Loucy (cell line): ENCODE measurements around the gene SSBP3.

Source experiments
- H2AFZ ChIP-seq: fragments of 200-600 bp; sonication (generic); 2 replicates; pipeline ENCODE4 v1.6.0; 2016; ENCODE audit warnings: antibody characterized with exemption, mild to moderate bottlenecking, low read length, moderate library complexity
- H3F3A ChIP-seq: fragments of 200-600 bp; 2 replicates; pipeline ENCODE4 v1.6.0; 2016; ENCODE audit warnings: antibody characterized with exemption, low read depth, mild to moderate bottlenecking
- H3K27me3 ChIP-seq: fragments of 200-600 bp; sonication (generic); 2 replicates; pipeline ENCODE4 v1.6.1; 2014; ENCODE audit warnings: low read length, mild to moderate bottlenecking; ENCODE audit not compliant: insufficient read depth, poor library complexity, severe bottlenecking
- H3K36me3 ChIP-seq: fragments of 200-600 bp; sonication (generic); 2 replicates; pipeline ENCODE4 v1.6.1; 2016; ENCODE audit warnings: low read length; ENCODE audit not compliant: insufficient read depth
- H3K4me1 ChIP-seq: fragments of 200-600 bp; sonication (generic); 2 replicates; pipeline ENCODE4 v1.5.1; 2014; ENCODE audit warnings: low read length, mild to moderate bottlenecking; ENCODE audit not compliant: insufficient read depth, poor library complexity, severe bottlenecking
- H3K4me2 ChIP-seq: fragments of 200-600 bp; sonication (generic); 2 replicates; pipeline ENCODE4 v1.6.0; 2014; ENCODE audit warnings: antibody characterized with exemption, low read length, low read depth, mild to moderate bottlenecking; ENCODE audit not compliant: poor library complexity, severe bottlenecking
- H3K4me3 ChIP-seq: fragments of 200-600 bp; sonication (generic); 2 replicates; pipeline ENCODE4 v1.5.1; 2014; ENCODE audit warnings: low read length, mild to moderate bottlenecking, mixed read lengths; ENCODE audit not compliant: poor library complexity, severe bottlenecking
- H3K79me2 ChIP-seq: fragments of 200-600 bp; sonication (generic); 2 replicates; pipeline ENCODE4 v1.6.1; 2014; ENCODE audit warnings: low read length; ENCODE audit not compliant: insufficient read depth
- H3K9ac ChIP-seq: fragments of 200-600 bp; sonication (generic); 2 replicates; pipeline ENCODE4 v1.6.0; 2014; ENCODE audit warnings: mild to moderate bottlenecking, low read depth, low read length, moderate library complexity; ENCODE audit not compliant: poor library complexity, severe bottlenecking
- H3K9me2 ChIP-seq: fragments of 200-600 bp; sonication (generic); replicated peaks from 2 replicates; pipeline ENCODE4 v1.6.1; 2016; ENCODE audit warnings: low read depth, low read length, mixed read lengths
- H3K9me3 ChIP-seq: fragments of 200-600 bp; sonication (generic); 2 replicates; pipeline ENCODE4 v1.6.1; 2014; ENCODE audit warnings: mild to moderate bottlenecking, antibody characterized with exemption, low read length, low read depth; ENCODE audit not compliant: insufficient read depth
- H4K20me1 ChIP-seq: fragments of 200-600 bp; sonication (generic); 2 replicates; pipeline ENCODE4 v1.6.0; 2014; ENCODE audit warnings: antibody characterized with exemption, low read length, mild to moderate bottlenecking; ENCODE audit not compliant: insufficient read depth, poor library complexity, severe bottlenecking
- EZH2phosphoT487 ChIP-seq: fragments of 200-600 bp; IDR thresholded peaks from 2 replicates; pipeline ENCODE4 v1.6.1; 2018; ENCODE audit warnings: antibody characterized with exemption, mild to moderate bottlenecking, moderate library complexity, borderline replicate concordance
- TF ChIP-seq, protein P1 (sequence below): fragments of 200-600 bp; sonication (generic); conservative IDR thresholded peaks from 2 replicates; pipeline ENCODE4 v1.5.1; 2014; ENCODE audit warnings: mild to moderate bottlenecking, antibody characterized with exemption, low read length

The SSBP3 gene

DNA sequence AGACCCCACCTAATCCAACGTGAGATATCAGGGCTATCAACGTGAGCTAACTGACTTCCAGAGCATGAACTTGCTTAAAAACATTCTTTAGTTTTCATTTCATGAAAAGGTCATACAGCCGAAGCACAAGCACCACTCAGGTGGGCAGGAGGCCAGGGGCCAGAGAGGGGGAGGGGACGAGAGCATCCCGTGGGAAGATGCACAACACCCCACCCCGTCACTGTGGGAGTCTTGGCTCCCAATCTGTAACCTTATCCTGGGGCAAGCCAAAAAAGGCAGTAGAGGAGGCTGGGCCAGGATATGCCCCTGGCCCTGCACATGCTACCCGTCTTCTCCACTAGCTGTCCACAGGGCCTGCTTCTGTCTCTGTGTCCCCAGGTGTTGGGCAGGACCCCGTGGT, 31.4 kb downstream of the SSBP3 start:
- Histone ChIP-seq H3K27me3 (no peaks in the 10 kb centered on the region), H3F3A (no peaks in the 10 kb centered on the region), H3K4me1 (peaks cover 13% of the 10 kb centered on the region), H2AFZ (no peak overlapping the region), H3K4me3 (no peak overlapping the region), H3K4me2 (no peak overlapping the region), H3K9me2 (no peaks in the 10 kb centered on the region), H4K20me1 (peaks cover 54% of the 10 kb centered on the region), H3K79me2 (peaks cover 98% of the 10 kb centered on the region), H3K9ac (no peak overlapping the region), H3K36me3 (peaks cover 28% of the 10 kb centered on the region; the same call in 1 of the 2 replicates), H3K9me3 (no peaks in the 10 kb centered on the region)
- no peak for TF ChIP-seq EZH2phosphoT487
- TF ChIP-seq, protein P1, sequence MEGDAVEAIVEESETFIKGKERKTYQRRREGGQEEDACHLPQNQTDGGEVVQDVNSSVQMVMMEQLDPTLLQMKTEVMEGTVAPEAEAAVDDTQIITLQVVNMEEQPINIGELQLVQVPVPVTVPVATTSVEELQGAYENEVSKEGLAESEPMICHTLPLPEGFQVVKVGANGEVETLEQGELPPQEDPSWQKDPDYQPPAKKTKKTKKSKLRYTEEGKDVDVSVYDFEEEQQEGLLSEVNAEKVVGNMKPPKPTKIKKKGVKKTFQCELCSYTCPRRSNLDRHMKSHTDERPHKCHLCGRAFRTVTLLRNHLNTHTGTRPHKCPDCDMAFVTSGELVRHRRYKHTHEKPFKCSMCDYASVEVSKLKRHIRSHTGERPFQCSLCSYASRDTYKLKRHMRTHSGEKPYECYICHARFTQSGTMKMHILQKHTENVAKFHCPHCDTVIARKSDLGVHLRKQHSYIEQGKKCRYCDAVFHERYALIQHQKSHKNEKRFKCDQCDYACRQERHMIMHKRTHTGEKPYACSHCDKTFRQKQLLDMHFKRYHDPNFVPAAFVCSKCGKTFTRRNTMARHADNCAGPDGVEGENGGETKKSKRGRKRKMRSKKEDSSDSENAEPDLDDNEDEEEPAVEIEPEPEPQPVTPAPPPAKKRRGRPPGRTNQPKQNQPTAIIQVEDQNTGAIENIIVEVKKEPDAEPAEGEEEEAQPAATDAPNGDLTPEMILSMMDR = no peak

DNA sequence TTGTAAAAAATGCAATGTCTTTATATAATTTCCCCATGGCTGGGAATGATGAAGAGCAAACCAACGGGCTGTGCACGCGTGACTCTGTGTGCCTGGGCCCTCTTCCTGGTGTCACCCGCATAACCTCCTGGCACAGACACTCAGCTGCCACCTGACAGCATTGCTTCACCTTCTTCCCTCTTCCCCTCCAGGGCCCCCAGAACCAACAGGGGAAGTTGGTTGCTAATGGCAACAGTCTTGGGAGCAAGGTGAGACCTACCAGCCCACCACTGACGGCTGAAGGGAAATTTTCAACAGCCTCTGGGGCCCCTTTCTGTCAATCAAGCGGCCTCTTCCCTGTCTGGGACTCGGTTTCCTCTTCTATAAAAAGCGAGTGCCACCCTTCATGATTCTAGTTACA, 33.2 kb downstream of the SSBP3 start:
- Histone ChIP-seq H4K20me1 (peaks cover 58% of the 10 kb centered on the region), H3K36me3 (peaks cover 16% of the 10 kb centered on the region; the same call in 1 of the 2 replicates), H3F3A (no peaks in the 10 kb centered on the region), H3K4me2 (no peak overlapping the region), H3K79me2 (peaks cover 98% of the 10 kb centered on the region), H3K4me1 (peaks cover 13% of the 10 kb centered on the region), H3K27me3 (no peaks in the 10 kb centered on the region), H3K9me3 (no peaks in the 10 kb centered on the region), H3K9me2 (no peaks in the 10 kb centered on the region), H2AFZ (no peak overlapping the region), H3K4me3 (no peak overlapping the region), H3K9ac (no peak overlapping the region)
- TF ChIP-seq, protein P1 = no peak
- TF ChIP-seq EZH2phosphoT487 = no peak

DNA sequence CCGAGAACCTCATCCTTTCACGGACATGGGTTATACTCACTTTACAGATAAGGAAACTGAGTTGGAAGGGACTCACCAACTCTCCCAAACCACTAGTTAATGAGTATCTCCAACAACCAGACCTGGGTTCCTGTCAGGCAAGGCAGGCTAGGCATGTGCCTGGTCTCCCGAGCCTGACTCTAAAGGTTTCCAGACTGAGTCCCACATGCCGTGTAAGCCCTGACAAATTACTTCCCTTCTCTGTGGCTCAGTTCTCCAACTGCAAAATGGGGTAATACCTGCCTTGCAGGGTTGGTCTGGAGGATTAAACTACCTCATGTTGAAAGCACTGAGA, 34.3 kb downstream of the SSBP3 start:
- TF ChIP-seq, protein P1 = no peak
- TF ChIP-seq EZH2phosphoT487 = no peak
- no peak overlapping the region for H3K4me2 ChIP-seq
- no peaks in the 10 kb centered on the region for H3K9me2 ChIP-seq
- peaks cover 98% of the 10 kb centered on the region for H3K79me2 ChIP-seq
- no peak overlapping the region for H2AFZ ChIP-seq
- H4K20me1 ChIP-seq = peaks cover 49% of the 10 kb centered on the region
- no peaks in the 10 kb centered on the region for H3K9me3 ChIP-seq
- peaks cover 20% of the 10 kb centered on the region; the same call in 1 of the 2 replicates for H3K36me3 ChIP-seq
- no peak overlapping the region for H3K4me3 ChIP-seq
- H3K4me1 ChIP-seq = peaks cover 6% of the 10 kb centered on the region
- no peaks in the 10 kb centered on the region for H3F3A ChIP-seq
- H3K27me3 ChIP-seq = no peaks in the 10 kb centered on the region
- H3K9ac ChIP-seq = no peak overlapping the region
